Stimulated activated CD8-positive, alpha-beta memory T cell treated with anti-CD3 and anti-CD28 coated beads, Interleukin-12 subunit alpha, Interleukin-12 subunit beta, amount 100 ng/mL, for 24 hours (primary cell): Measurements from ENCODE around the gene GPR171.

ENCODE experiments used
- DNase-seq: peaks from one replicate; pipeline ENCODE4 v3.0.0-alpha.2; 2020; ENCODE audit errors: extremely low read depth

The GPR171 gene

GRCh38 chr3:151213881-151214280 lies 10.9 kb upstream of the GPR171 start:
- DNase-seq: no peak

- DNase-seq: no peak
Observed at GRCh38 chr3:151213151-151213550, 10.1 kb upstream of the GPR171 start.

- no peak for DNase-seq
Observed at GRCh38 chr3:151210676-151211381, 7.8 kb upstream of the GPR171 start.

- no peak for DNase-seq
Observed at GRCh38 chr3:151209654-151210053, 6.6 kb upstream of the GPR171 start.

- no peak for DNase-seq
Observed at GRCh38 chr3:151206201-151206600, 3.2 kb upstream of the GPR171 start.

- DNase-seq: no peak
Observed at GRCh38 chr3:151205482-151205881, 2.5 kb upstream of the GPR171 start.

GRCh38 chr3:151204530-151205402 lies 1.8 kb upstream of the GPR171 start:
- no peak for DNase-seq

GRCh38 chr3:151201051-151201730 lies 1.8 kb downstream of the GPR171 start:
- no peak for DNase-seq

- no peak for DNase-seq
Observed at GRCh38 chr3:151200586-151200985, 2.4 kb downstream of the GPR171 start.

- DNase-seq: no peak
Observed at GRCh38 chr3:151199554-151200438, 3.2 kb downstream of the GPR171 start.

- DNase-seq: no peak
Observed at GRCh38 chr3:151198849-151199248, 4.2 kb downstream of the GPR171 start.

- no peak for DNase-seq
Observed at GRCh38 chr3:151197981-151198767, 4.8 kb downstream of the GPR171 start.

- DNase-seq: no peak
Observed at GRCh38 chr3:151197228-151197627, 5.8 kb downstream of the GPR171 start.

GRCh38 chr3:151196434-151196833 lies 6.6 kb downstream of the GPR171 start:
- DNase-seq: no peak

GRCh38 chr3:151195826-151196225 lies 7.2 kb downstream of the GPR171 start:
- DNase-seq: no peak

GRCh38 chr3:151192545-151192944 lies 10.5 kb downstream of the GPR171 start:
- no peak for DNase-seq

GRCh38 chr3:151191095-151191494 lies 11.9 kb downstream of the GPR171 start:
- DNase-seq: no peak

GRCh38 chr3:151183265-151183671 lies 19.7 kb downstream of the GPR171 start:
- no peak for DNase-seq

- no peak for DNase-seq
Observed at GRCh38 chr3:151182349-151183079, 20.5 kb downstream of the GPR171 start.
